HCT116 (cell line): ENCODE measurements around the gene TMOD1. TPM values are rescaled to one million over a fixed set of nuclear protein-coding genes. Genes with fewer than 3 reads are reported as not detected.
A peak's percentile ranks its signal among the peaks of the same experiment; 100 is the strongest.

Experiments
- ATAC-seq: fragments of 200-7000 bp; cut with Tn5 transposase; 2 replicates; pipeline ENCODE4 v1.9.1; 2020; ENCODE audit warnings: mild to moderate bottlenecking, moderate library complexity
- BruUV-seq: library from RNA; stranded (reverse); fragments of 400-500 nt; replicated peaks from 2 replicates; lab custom pipeline; 2021; lab: Mats Ljungman, UMichigan
- CTCF ChIA-PET: fragments of 300-600 bp; sonication (Branson Sonifier 250); formaldehyde crosslinking; loops from one replicate; lab custom pipeline; 2021; ENCODE audit warnings: antibody characterized with exemption; lab: Charles Lee
- POLR2A ChIA-PET: fragments of 300-600, 350-600 bp; sonication (Branson Sonifier 250); formaldehyde crosslinking; loops from one replicate; lab custom pipeline; 2021; ENCODE audit warnings: antibody characterized with exemption; lab: Charles Lee
- RAD21 ChIA-PET, 2 experiments: fragments of 300-600 bp; sonication (Branson Sonifier 250); formaldehyde crosslinking; loops; one replicate each; lab custom pipeline; 2023; ENCODE audit warnings: low total read pairs in 2 of 2; ENCODE audit not compliant: uncharacterized antibody in 2 of 2, unreplicated experiment in 2 of 2, low non-redundant PET in 1 of 2; lab: Charles Lee
- DNase-seq: peaks from one replicate; pipeline ENCODE4 v3.0.0-alpha.2; 2010; ENCODE audit warnings: low read depth, low spot score
- H2AFZ ChIP-seq: fragments of 200-600 bp; shearing (Covaris generic), sonication (generic); 2 replicates; pipeline ENCODE4 v1.6.1; 2017; ENCODE audit warnings: low read depth, mixed run types, mixed read lengths, antibody characterized with exemption, low read length; ENCODE audit not compliant: poor library complexity, severe bottlenecking
- H3K27ac ChIP-seq: 2 replicates; pipeline ENCODE4 v1.5.1; 2012; ENCODE audit warnings: low read depth, low read length
- H3K27me3 ChIP-seq: fragments of 200-600 bp; sonication (generic); 2 replicates; pipeline ENCODE4 v1.6.1; 2016; ENCODE audit warnings: mixed run types, low read length, mixed read lengths; ENCODE audit not compliant: insufficient read depth
- H3K36me3 ChIP-seq, 2 experiments: fragments of 200-500 bp in 1 of 2; fragments of 200-600 bp in 1 of 2; sonication (Bioruptor generic) in 1 of 2; sonication (generic) in 1 of 2; 2 replicates each; pipeline versions ENCODE4 v1.5.1 to v1.6.1; 2014 to 2016; ENCODE audit warnings: low read length in 2 of 2, inconsistent platforms in 1 of 2, mixed read lengths in 1 of 2, mixed run types in 1 of 2; ENCODE audit not compliant: insufficient read depth in 2 of 2, control insufficient read depth in 1 of 2
- H3K4me1 ChIP-seq, 2 experiments: fragments of 200-600 bp in 1 of 2; sonication (generic) in 1 of 2; 2 replicates each; pipeline versions ENCODE4 v1.5.1 to v1.6.1; 2012 to 2017; ENCODE audit warnings: low read length in 2 of 2, inconsistent platforms in 1 of 2, mild to moderate bottlenecking in 1 of 2, mixed read lengths in 1 of 2, mixed run types in 1 of 2, moderate library complexity in 1 of 2; ENCODE audit not compliant: insufficient read depth in 2 of 2, control insufficient read depth in 1 of 2
- H3K4me2 ChIP-seq: fragments of 200-600 bp; sonication (generic); 2 replicates; pipeline ENCODE4 v1.6.1; 2017; ENCODE audit warnings: mixed run types, low read length, mixed read lengths
- H3K4me3 ChIP-seq, 2 experiments: fragments of 200-600 bp in 1 of 2; sonication (generic) in 1 of 2; replicated peaks in 1 of 2; 2 replicates each; pipeline ENCODE4 v1.5.1; 2011 to 2016; ENCODE audit warnings: low read length in 2 of 2, control low read depth in 1 of 2, low read depth in 1 of 2, mild to moderate bottlenecking in 1 of 2, mixed read lengths in 1 of 2, mixed run types in 1 of 2
- H3K79me2 ChIP-seq: fragments of 200-600 bp; sonication (generic); 2 replicates; pipeline ENCODE4 v1.6.1; 2017; ENCODE audit warnings: mild to moderate bottlenecking, mixed run types, low read length, moderate library complexity, mixed read lengths; ENCODE audit not compliant: insufficient read depth
- H3K9ac ChIP-seq: fragments of 200-600 bp; sonication (generic); 2 replicates; pipeline ENCODE4 v1.6.1; 2016; ENCODE audit warnings: low read length, mixed read lengths
- H3K9me2 ChIP-seq: fragments of 200-600 bp; sonication (generic), shearing (Covaris generic); 2 replicates; pipeline ENCODE4 v1.6.1; 2017; ENCODE audit warnings: mixed run types, mild to moderate bottlenecking, moderate library complexity; ENCODE audit not compliant: insufficient read depth
- H3K9me3 ChIP-seq, 2 experiments: fragments of 200-500 bp in 1 of 2; fragments of 200-600 bp in 1 of 2; sonication (Bioruptor generic) in 1 of 2; sonication (generic) in 1 of 2; 2 replicates each; pipeline ENCODE4 v1.6.1; 2014 to 2017; ENCODE audit warnings: low read length in 2 of 2, mixed read lengths in 2 of 2, inconsistent platforms in 1 of 2, low read depth in 1 of 2, mild to moderate bottlenecking in 1 of 2, mixed run types in 1 of 2, moderate library complexity in 1 of 2; ENCODE audit not compliant: control insufficient read depth in 1 of 2, insufficient read depth in 1 of 2
- H4K20me1 ChIP-seq: fragments of 200-600 bp; sonication (generic), shearing (Covaris generic); 2 replicates; pipeline ENCODE4 v1.6.1; 2017; ENCODE audit warnings: mixed run types, mild to moderate bottlenecking, moderate library complexity; ENCODE audit not compliant: insufficient read depth
- ATF3 ChIP-seq: IDR thresholded peaks from 2 replicates; pipeline ENCODE4 v1.6.1; 2012
- CBX3 ChIP-seq: IDR thresholded peaks from 2 replicates; pipeline ENCODE4 v1.6.1; 2012; ENCODE audit warnings: low read depth
- CEBPB ChIP-seq: IDR thresholded peaks from 2 replicates; pipeline ENCODE4 v1.6.1; 2012; ENCODE audit warnings: low read depth
- CTCF ChIP-seq, 3 experiments: fragments of 200-600 bp in 1 of 3; sonication (generic) in 1 of 3; IDR thresholded peaks in 2 of 3; conservative IDR thresholded peaks in 1 of 3; 2 replicates each; pipeline ENCODE4 v1.5.1; 2012 to 2017; ENCODE audit warnings: low read depth in 2 of 3, low read length in 2 of 3, antibody characterized with exemption in 1 of 3, borderline replicate concordance in 1 of 3, control low read depth in 1 of 3, mild to moderate bottlenecking in 1 of 3, mixed read lengths in 1 of 3, mixed run types in 1 of 3, moderate library complexity in 1 of 3; ENCODE audit not compliant: insufficient read depth in 1 of 3
- EGR1 ChIP-seq: IDR thresholded peaks from 2 replicates; pipeline ENCODE4 v1.6.1; 2012; ENCODE audit warnings: low read depth
- EZH2phosphoT487 ChIP-seq: fragments of 200-600 bp; IDR thresholded peaks from 2 replicates; pipeline ENCODE4 v1.6.1; 2018; ENCODE audit warnings: antibody characterized with exemption, borderline replicate concordance
- FOSL1 ChIP-seq: IDR thresholded peaks from 2 replicates; pipeline ENCODE4 v1.6.1; 2012; ENCODE audit warnings: low read depth
- JUND ChIP-seq: IDR thresholded peaks from 2 replicates; pipeline ENCODE4 v1.6.1; 2012
- MAX ChIP-seq: IDR thresholded peaks from 2 replicates; pipeline ENCODE4 v1.6.1; 2012
- POLR2A ChIP-seq: IDR thresholded peaks from 2 replicates; pipeline ENCODE4 v1.7.0; 2011; ENCODE audit warnings: borderline replicate concordance; ENCODE audit not compliant: insufficient read depth, insufficient read length; ENCODE audit errors: extremely low read depth
- RAD21 ChIP-seq: IDR thresholded peaks from 2 replicates; pipeline ENCODE4 v1.6.1; 2012; ENCODE audit warnings: low read depth, mild to moderate bottlenecking
- REST ChIP-seq: IDR thresholded peaks from 2 replicates; pipeline ENCODE4 v1.6.1; 2012; ENCODE audit warnings: low read depth
- SIN3A ChIP-seq: IDR thresholded peaks from 2 replicates; pipeline ENCODE4 v1.6.1; 2012; ENCODE audit warnings: low read depth
- SP1 ChIP-seq: IDR thresholded peaks from 2 replicates; pipeline ENCODE4 v1.6.1; 2012; ENCODE audit warnings: low read depth
- SRF ChIP-seq: IDR thresholded peaks from 2 replicates; pipeline ENCODE4 v1.6.1; 2012; ENCODE audit warnings: low read depth
- ZNF274 ChIP-seq: fragments of 200-500 bp; sonication (Bioruptor generic); IDR thresholded peaks from 2 replicates; pipeline ENCODE4 v1.6.1; 2014; ENCODE audit warnings: mild to moderate bottlenecking, low read depth, low read length, inconsistent platforms
- intact Hi-C: fragments of 100-400 bp; cut with micrococcal nuclease; formaldehyde crosslinking; loops from 2 replicates; pipeline ENCODE4 v1.10.0; 2022
- total RNA-seq: library from RNA; stranded (reverse); gene quantifications from one replicate; pipeline ENCODE4 v1.2.1, GENCODE V29; 2021; ENCODE audit not compliant: unreplicated experiment

The TMOD1 gene
- total RNA-seq, 1 experiment from 2014 or later, result 4.4 TPM

GRCh38 chr9:97500765-97501176 lies 695 bp upstream of the TMOD1 start:
- Histone ChIP-seq H3K4me3 (peak overlapping the region; percentile 48 to 56), H3K9ac (no peak overlapping the region), H3K36me3 (no peaks in the 10 kb centered on the region), H4K20me1 (no peaks in the 10 kb centered on the region), H3K9me2 (no peaks in the 10 kb centered on the region), H3K79me2 (no peaks in the 10 kb centered on the region), H3K27ac (no peak overlapping the region), H3K9me3 (no peaks in the 10 kb centered on the region), H3K27me3 (peaks cover 5% of the 10 kb centered on the region; the same call in 1 of the 2 replicates), H2AFZ (peak overlapping the region; percentile 11), H3K4me2 (peak overlapping the region; percentile 93), H3K4me1 (peaks cover 0 to 16% of the 10 kb centered on the region in 2 experiments; a peak in 1 of 4 replicates)
- ATAC-seq, result no peak
- no TSS peak for BruUV-seq
- POLR2A ChIA-PET, result interaction anchor here (0.9 to 2.4 kb wide), 2 partner anchors 10 to 132 kb away, joined by 3 to 7 read pairs; partner anchors contain the start of genes NCBP1 and TSTD2
- DNase-seq, result no peak
- RAD21 ChIA-PET, result interaction anchor here in 1 of 2 experiments (1.3 to 1.5 kb wide), 2 partner anchors 98 to 115 kb away, joined by 5 read pairs; no protein-coding TSS in a partner anchor
- TF ChIP-seq CEBPB, result no peak
- no peak for TF ChIP-seq SRF
- no peak for TF ChIP-seq EGR1
- TF ChIP-seq RAD21, result no peak
- TF ChIP-seq REST, result no peak
- TF ChIP-seq SP1, result no peak
- TF ChIP-seq POLR2A, result no peak
- no peak for TF ChIP-seq EZH2phosphoT487
- no peak for TF ChIP-seq FOSL1
- TF ChIP-seq CBX3, result no peak
- no peak for TF ChIP-seq JUND
- no peak for TF ChIP-seq MAX
- no peak for TF ChIP-seq CTCF (IDR thresholded peaks at IDR 0.05 in 2 of 3, conservative IDR thresholded peaks at IDR 0.05 in 1 of 3; ENCODE audit: borderline replicate concordance in 1 of 3, insufficient read depth in 1 of 3, low read depth in 2 of 3, low read length in 2 of 3)
- no peak for TF ChIP-seq SIN3A
- TF ChIP-seq ATF3, result no peak
- TF ChIP-seq ZNF274, result no peak
- CTCF ChIA-PET, result interaction anchor here (0.9 to 1.7 kb wide), 6 partner anchors 14 to 263 kb away, joined by 3 to 10 read pairs (median 4); no protein-coding TSS in a partner anchor
- intact Hi-C loops, result loop anchor here (1.0 kb wide), 1 partner anchor 98 kb away; no protein-coding TSS in a partner anchor
